HEK293 (cell line): ENCODE measurements around the gene SLC25A41.

Source experiments
- EGR2 ChIP-seq: fragments of 450-650 bp; formaldehyde crosslinking; IDR thresholded peaks from 2 replicates; pipeline ENCODE4 v1.5.1; 2016; ENCODE audit warnings: low read depth, missing biosample characterization, missing genetic modification characterization
- GLIS2 ChIP-seq: fragments of 450-650 bp; formaldehyde crosslinking; IDR thresholded peaks from 2 replicates; pipeline ENCODE4 v1.5.1; 2016; ENCODE audit warnings: missing biosample characterization, missing genetic modification characterization
- KLF1 ChIP-seq: fragments of 450-650 bp; formaldehyde crosslinking; IDR thresholded peaks from 2 replicates; pipeline ENCODE4 v1.5.1; 2016; ENCODE audit warnings: missing biosample characterization, missing genetic modification characterization
- KLF10 ChIP-seq: fragments of 450-650 bp; IDR thresholded peaks from 2 replicates; pipeline ENCODE4 v1.5.1; 2018; ENCODE audit warnings: missing biosample characterization, mild to moderate bottlenecking, missing genetic modification characterization
- KLF8 ChIP-seq: fragments of 450-650 bp; formaldehyde crosslinking; IDR thresholded peaks from 2 replicates; pipeline ENCODE4 v1.5.1; 2016; ENCODE audit warnings: missing biosample characterization, missing genetic modification characterization
- PRDM4 ChIP-seq: fragments of 450-650 bp; formaldehyde crosslinking; IDR thresholded peaks from 2 replicates; pipeline ENCODE4 v1.5.1; 2017; ENCODE audit warnings: missing biosample characterization, missing genetic modification characterization
- SETDB1 ChIP-seq: IDR thresholded peaks from one replicate; pipeline ENCODE4 v1.6.1; 2017; ENCODE audit warnings: mild to moderate bottlenecking, low read length, moderate library complexity, mixed read lengths; ENCODE audit not compliant: insufficient read length
- TCF7L2 ChIP-seq: IDR thresholded peaks from 2 replicates; pipeline ENCODE4 v1.6.1; 2011; ENCODE audit warnings: low read depth, mild to moderate bottlenecking, inconsistent platforms, low read length, moderate library complexity, borderline replicate concordance
- TSHZ1 ChIP-seq: fragments of 450-650 bp; formaldehyde crosslinking; IDR thresholded peaks from 2 replicates; pipeline ENCODE4 v1.5.1; 2016; ENCODE audit warnings: missing biosample characterization, missing genetic modification characterization, borderline replicate concordance
- ZBTB8A ChIP-seq: fragments of 450-650 bp; formaldehyde crosslinking; IDR thresholded peaks from 2 replicates; pipeline ENCODE4 v1.5.1; 2016; ENCODE audit warnings: missing biosample characterization, missing genetic modification characterization
- ZFP37 ChIP-seq: fragments of 450-650 bp; formaldehyde crosslinking; IDR thresholded peaks from 2 replicates; pipeline ENCODE4 v1.5.1; 2016; ENCODE audit warnings: missing biosample characterization, missing genetic modification characterization
- ZNF10 ChIP-seq: fragments of 450-650 bp; formaldehyde crosslinking; IDR thresholded peaks from 2 replicates; pipeline ENCODE4 v1.5.1; 2017; ENCODE audit warnings: missing biosample characterization, missing genetic modification characterization
- ZNF114 ChIP-seq: fragments of 450-650 bp; formaldehyde crosslinking; IDR thresholded peaks from 2 replicates; pipeline ENCODE4 v1.5.0; 2017; ENCODE audit warnings: missing biosample characterization, missing genetic modification characterization
- ZNF174 ChIP-seq: fragments of 450-650 bp; formaldehyde crosslinking; IDR thresholded peaks from 2 replicates; pipeline ENCODE4 v1.5.0; 2017; ENCODE audit warnings: missing biosample characterization, mild to moderate bottlenecking, missing genetic modification characterization
- ZNF202 ChIP-seq: fragments of 450-650 bp; formaldehyde crosslinking; IDR thresholded peaks from 2 replicates; pipeline ENCODE4 v1.5.1; 2016; ENCODE audit warnings: missing biosample characterization, missing genetic modification characterization, borderline replicate concordance
- ZNF211 ChIP-seq: fragments of 450-650 bp; formaldehyde crosslinking; IDR thresholded peaks from 2 replicates; pipeline ENCODE4 v1.5.1; 2016; ENCODE audit warnings: low read depth, missing biosample characterization, missing genetic modification characterization
- ZNF292 ChIP-seq: fragments of 450-650 bp; formaldehyde crosslinking; IDR thresholded peaks from 2 replicates; pipeline ENCODE4 v1.5.1; 2016; ENCODE audit warnings: low read depth, missing biosample characterization, missing genetic modification characterization, borderline replicate concordance
- ZNF391 ChIP-seq: fragments of 450-650 bp; formaldehyde crosslinking; IDR thresholded peaks from 2 replicates; pipeline ENCODE4 v1.5.1; 2016; ENCODE audit warnings: low read depth, missing biosample characterization, missing genetic modification characterization, borderline replicate concordance
- ZNF529 ChIP-seq: fragments of 450-650 bp; formaldehyde crosslinking; IDR thresholded peaks from 2 replicates; pipeline ENCODE4 v1.5.1; 2017; ENCODE audit warnings: missing genetic modification characterization, missing biosample characterization; ENCODE audit not compliant: insufficient replicate concordance
- ZNF585B ChIP-seq: fragments of 450-650 bp; formaldehyde crosslinking; IDR thresholded peaks from 2 replicates; pipeline ENCODE4 v1.5.1; 2016; ENCODE audit warnings: missing biosample characterization, missing genetic modification characterization
- ZNF621 ChIP-seq: fragments of 450-650 bp; formaldehyde crosslinking; IDR thresholded peaks from 2 replicates; pipeline ENCODE4 v1.5.1; 2017; ENCODE audit warnings: missing biosample characterization, missing genetic modification characterization
- ZNF623 ChIP-seq: fragments of 450-650 bp; formaldehyde crosslinking; IDR thresholded peaks from 2 replicates; pipeline ENCODE4 v1.5.1; 2016; ENCODE audit warnings: missing biosample characterization, missing genetic modification characterization
- ZSCAN5A ChIP-seq: fragments of 450-650 bp; formaldehyde crosslinking; IDR thresholded peaks from 2 replicates; pipeline ENCODE4 v1.5.1; 2016; ENCODE audit warnings: missing biosample characterization, missing genetic modification characterization
- TF ChIP-seq, protein P1 (sequence below): sonication (generic); formaldehyde crosslinking; IDR thresholded peaks from 2 replicates; pipeline ENCODE4 v1.8.1; 2022; ENCODE audit warnings: mild to moderate bottlenecking, moderate library complexity, missing genetic modification reagents
- TF ChIP-seq, protein P2 (sequence below): fragments of 450-650 bp; formaldehyde crosslinking; IDR thresholded peaks from 2 replicates; pipeline ENCODE4 v1.5.1; 2016; ENCODE audit warnings: missing biosample characterization, missing genetic modification characterization
- TF ChIP-seq, protein P3 (sequence below): fragments of 450-650 bp; formaldehyde crosslinking; IDR thresholded peaks from 2 replicates; pipeline ENCODE4 v1.5.1; 2016; ENCODE audit warnings: missing biosample characterization, missing genetic modification characterization

The SLC25A41 gene

GRCh38 chr19:6424939-6425731 is 8.4 kb downstream of the SLC25A41 start (continued):
- TF ChIP-seq PRDM4 (tag by site-specific recombination), result no peak
- peak; percentile 64 for TF ChIP-seq ZBTB8A (tag by site-specific recombination)
- no peak for TF ChIP-seq ZNF621 (tag by site-specific recombination)
- TF ChIP-seq KLF8 (tag by site-specific recombination), result peak; percentile 60; the same call in 1 of the 2 replicates
- TF ChIP-seq, protein P1, sequence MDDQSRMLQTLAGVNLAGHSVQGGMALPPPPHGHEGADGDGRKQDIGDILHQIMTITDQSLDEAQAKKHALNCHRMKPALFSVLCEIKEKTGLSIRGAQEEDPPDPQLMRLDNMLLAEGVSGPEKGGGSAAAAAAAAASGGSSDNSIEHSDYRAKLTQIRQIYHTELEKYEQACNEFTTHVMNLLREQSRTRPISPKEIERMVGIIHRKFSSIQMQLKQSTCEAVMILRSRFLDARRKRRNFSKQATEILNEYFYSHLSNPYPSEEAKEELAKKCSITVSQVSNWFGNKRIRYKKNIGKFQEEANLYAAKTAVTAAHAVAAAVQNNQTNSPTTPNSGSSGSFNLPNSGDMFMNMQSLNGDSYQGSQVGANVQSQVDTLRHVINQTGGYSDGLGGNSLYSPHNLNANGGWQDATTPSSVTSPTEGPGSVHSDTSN (CRISPR knock-in tag), result peak; percentile 99
- TF ChIP-seq ZNF585B (tag by site-specific recombination), result no peak
- no peak for TF ChIP-seq ZNF292
- peak; percentile 25; the same call in 1 of the 2 replicates for TF ChIP-seq TSHZ1 (tag by site-specific recombination)
- no peak for TF ChIP-seq ZNF211 (tag by site-specific recombination)
- TF ChIP-seq TCF7L2, result no peak
- no peak for TF ChIP-seq ZNF623 (tag by site-specific recombination)
- TF ChIP-seq SETDB1, result peak; percentile 92
- no peak for TF ChIP-seq ZNF114 (tag by site-specific recombination)
- TF ChIP-seq ZFP37 (tag by site-specific recombination), result no peak
- no peak for TF ChIP-seq ZNF174
- TF ChIP-seq ZNF10 (tag by site-specific recombination), result no peak
- no peak for TF ChIP-seq ZNF202 (tag by site-specific recombination)
- TF ChIP-seq KLF10 (tag by site-specific recombination), result peak; percentile 72
- TF ChIP-seq, protein P2, sequence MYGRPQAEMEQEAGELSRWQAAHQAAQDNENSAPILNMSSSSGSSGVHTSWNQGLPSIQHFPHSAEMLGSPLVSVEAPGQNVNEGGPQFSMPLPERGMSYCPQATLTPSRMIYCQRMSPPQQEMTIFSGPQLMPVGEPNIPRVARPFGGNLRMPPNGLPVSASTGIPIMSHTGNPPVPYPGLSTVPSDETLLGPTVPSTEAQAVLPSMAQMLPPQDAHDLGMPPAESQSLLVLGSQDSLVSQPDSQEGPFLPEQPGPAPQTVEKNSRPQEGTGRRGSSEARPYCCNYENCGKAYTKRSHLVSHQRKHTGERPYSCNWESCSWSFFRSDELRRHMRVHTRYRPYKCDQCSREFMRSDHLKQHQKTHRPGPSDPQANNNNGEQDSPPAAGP (tag by site-specific recombination), result 0 out of 2 replicates have a peak, but pooled peaks have one; percentile 56
- TF ChIP-seq ZSCAN5A, result no peak; the same call in 1 of the 2 replicates
- peak; percentile 52 for TF ChIP-seq GLIS2 (tag by site-specific recombination)
- TF ChIP-seq ZNF391 (tag by site-specific recombination), result no peak
- TF ChIP-seq, protein P3, sequence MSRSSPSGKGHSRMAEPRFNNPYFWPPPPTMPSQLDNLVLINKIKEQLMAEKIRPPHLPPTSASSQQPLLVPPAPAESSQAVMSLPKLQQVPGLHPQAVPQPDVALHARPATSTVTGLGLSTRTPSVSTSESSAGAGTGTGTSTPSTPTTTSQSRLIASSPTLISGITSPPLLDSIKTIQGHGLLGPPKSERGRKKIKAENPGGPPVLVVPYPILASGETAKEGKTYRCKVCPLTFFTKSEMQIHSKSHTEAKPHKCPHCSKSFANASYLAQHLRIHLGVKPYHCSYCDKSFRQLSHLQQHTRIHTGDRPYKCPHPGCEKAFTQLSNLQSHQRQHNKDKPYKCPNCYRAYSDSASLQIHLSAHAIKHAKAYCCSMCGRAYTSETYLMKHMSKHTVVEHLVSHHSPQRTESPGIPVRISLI (tag by site-specific recombination), result no peak
- no peak for TF ChIP-seq ZNF529 (tag by site-specific recombination)
- peak; percentile 63; the same call in 1 of the 2 replicates for TF ChIP-seq KLF1 (tag by site-specific recombination)
- TF ChIP-seq EGR2, result peak; percentile 88
